Nephron (organoid): Measurements from ENCODE around the gene C20orf141.

ENCODE experiments used
- H3K27ac Mint-ChIP-seq, 3 experiments: 2 replicates each; pipeline ENCODE4 v1.8.0; 2020; ENCODE audit warnings: mixed read lengths in 3 of 3, mild to moderate bottlenecking in 2 of 3, moderate library complexity in 1 of 3
- H3K27me3 Mint-ChIP-seq: 2 replicates; pipeline ENCODE4 v1.8.0; 2021; ENCODE audit warnings: low read depth, mild to moderate bottlenecking, moderate library complexity, mixed read lengths
- H3K36me3 Mint-ChIP-seq: 2 replicates; pipeline ENCODE4 v1.8.0; 2020; ENCODE audit warnings: low read depth, mixed read lengths
- H3K4me1 Mint-ChIP-seq: 2 replicates; pipeline ENCODE4 v1.8.0; 2020; ENCODE audit warnings: mixed read lengths
- H3K4me3 Mint-ChIP-seq, 3 experiments: 2 replicates each; pipeline ENCODE4 v1.8.0; 2020; ENCODE audit warnings: mild to moderate bottlenecking in 3 of 3, mixed read lengths in 3 of 3, moderate library complexity in 2 of 3
- H3K9me3 Mint-ChIP-seq: 2 replicates; pipeline ENCODE4 v1.8.0; 2020; ENCODE audit warnings: mixed read lengths
- TF ChIP-seq, protein P1 (sequence below), 3 experiments: fragments of 200-600 bp; sonication (generic); IDR thresholded peaks; one replicate each; pipeline ENCODE4 v1.5.0; 2021; ENCODE audit warnings: antibody characterized with exemption in 3 of 3; ENCODE audit not compliant: unreplicated experiment in 3 of 3

C20orf141 gene

DNA sequence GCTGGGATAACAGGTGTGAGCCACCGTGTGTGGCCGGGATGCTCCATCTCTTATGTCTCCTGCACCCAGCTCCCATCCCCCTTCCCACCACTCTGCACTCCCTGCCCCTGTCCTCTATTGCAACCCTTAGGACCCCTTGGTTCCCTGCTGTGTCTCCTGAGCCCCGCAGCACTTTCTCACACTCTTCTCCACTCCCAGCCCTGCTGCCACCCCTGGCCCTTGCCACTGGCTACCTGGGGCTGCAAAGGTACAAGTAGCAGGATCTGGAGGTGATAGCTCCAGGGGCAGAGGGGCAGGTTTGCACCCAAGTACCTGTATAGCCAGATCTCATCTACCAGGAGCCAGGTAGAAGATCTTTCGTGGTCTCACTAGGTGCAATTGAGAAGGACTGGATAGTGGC, 7.8 kb upstream of the C20orf141 start:
- Mint-ChIP-seq H3K9me3 (peaks cover 16% of the 10 kb centered on the region), H3K27ac (peak overlapping the region in 2 of 3 experiments; percentile 35 to 87), H3K4me1 (peaks cover 14% of the 10 kb centered on the region), H3K4me3 (peak overlapping the region in 1 of 3 experiments; percentile 11), H3K27me3 (peaks cover 56% of the 10 kb centered on the region), H3K36me3 (peaks cover 7% of the 10 kb centered on the region)
- TF ChIP-seq, protein P1, sequence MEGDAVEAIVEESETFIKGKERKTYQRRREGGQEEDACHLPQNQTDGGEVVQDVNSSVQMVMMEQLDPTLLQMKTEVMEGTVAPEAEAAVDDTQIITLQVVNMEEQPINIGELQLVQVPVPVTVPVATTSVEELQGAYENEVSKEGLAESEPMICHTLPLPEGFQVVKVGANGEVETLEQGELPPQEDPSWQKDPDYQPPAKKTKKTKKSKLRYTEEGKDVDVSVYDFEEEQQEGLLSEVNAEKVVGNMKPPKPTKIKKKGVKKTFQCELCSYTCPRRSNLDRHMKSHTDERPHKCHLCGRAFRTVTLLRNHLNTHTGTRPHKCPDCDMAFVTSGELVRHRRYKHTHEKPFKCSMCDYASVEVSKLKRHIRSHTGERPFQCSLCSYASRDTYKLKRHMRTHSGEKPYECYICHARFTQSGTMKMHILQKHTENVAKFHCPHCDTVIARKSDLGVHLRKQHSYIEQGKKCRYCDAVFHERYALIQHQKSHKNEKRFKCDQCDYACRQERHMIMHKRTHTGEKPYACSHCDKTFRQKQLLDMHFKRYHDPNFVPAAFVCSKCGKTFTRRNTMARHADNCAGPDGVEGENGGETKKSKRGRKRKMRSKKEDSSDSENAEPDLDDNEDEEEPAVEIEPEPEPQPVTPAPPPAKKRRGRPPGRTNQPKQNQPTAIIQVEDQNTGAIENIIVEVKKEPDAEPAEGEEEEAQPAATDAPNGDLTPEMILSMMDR (IDR thresholded peaks at IDR 0.05; ENCODE audit: unreplicated experiment in 3 of 3), result no peak

DNA sequence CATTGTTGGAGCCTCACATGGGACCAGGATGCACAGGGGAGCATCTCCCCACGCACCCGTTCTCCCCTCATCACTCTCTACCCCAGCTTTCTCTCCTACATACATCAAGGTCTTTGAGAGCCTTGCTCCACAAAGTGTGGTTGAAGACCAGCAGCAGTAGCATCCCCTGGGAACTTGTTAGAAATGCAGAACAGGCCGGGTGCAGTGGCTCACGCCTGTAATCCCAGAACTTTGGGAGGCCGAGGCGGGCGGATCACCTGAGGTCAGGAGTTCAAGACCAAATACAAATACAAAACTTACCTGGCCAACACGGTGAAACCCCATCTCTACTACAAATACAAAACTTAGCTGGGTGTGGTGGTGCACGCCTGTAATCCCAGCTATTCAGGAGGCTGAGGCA, 6.9 kb upstream of the C20orf141 start:
- Mint-ChIP-seq H3K36me3 (peaks cover 14% of the 10 kb centered on the region), H3K4me1 (peaks cover 14% of the 10 kb centered on the region), H3K4me3 (peak overlapping the region in 1 of 3 experiments; percentile 46), H3K9me3 (peaks cover 22% of the 10 kb centered on the region), H3K27me3 (peaks cover 50% of the 10 kb centered on the region), H3K27ac (peak overlapping the region; percentile 35 to 87 (median 47))

DNA sequence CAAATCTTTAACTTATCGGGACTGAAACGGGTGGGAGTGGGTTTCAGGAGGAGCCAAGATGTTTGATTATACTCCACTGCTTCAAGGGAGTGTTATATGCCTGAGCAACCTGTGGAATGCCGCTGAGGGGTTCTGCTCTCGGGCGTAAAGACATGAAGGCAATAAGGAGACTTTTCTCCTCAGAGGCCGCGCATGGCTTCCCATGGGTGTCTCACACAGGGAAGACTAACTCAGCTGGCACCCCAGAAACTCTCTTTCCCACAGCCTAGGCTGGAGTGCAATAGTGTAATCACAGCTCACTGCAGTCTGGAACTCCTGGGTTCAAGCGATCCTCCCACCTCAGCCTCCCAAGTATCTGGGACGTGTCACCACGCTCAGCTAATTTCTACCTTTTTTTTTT, 5.1 kb upstream of the C20orf141 start:
- peaks cover 14% of the 10 kb centered on the region for H3K36me3 Mint-ChIP-seq
- peaks cover 29% of the 10 kb centered on the region for H3K4me1 Mint-ChIP-seq
- peaks cover 47% of the 10 kb centered on the region for H3K27me3 Mint-ChIP-seq
- TF ChIP-seq, protein P1 (IDR thresholded peaks at IDR 0.05; ENCODE audit: unreplicated experiment in 3 of 3), result no peak
- H3K9me3 Mint-ChIP-seq, result peaks cover 35% of the 10 kb centered on the region
- no peak overlapping the region for H3K4me3 Mint-ChIP-seq
- peak overlapping the region in 1 of 3 experiments; percentile 58 for H3K27ac Mint-ChIP-seq

DNA sequence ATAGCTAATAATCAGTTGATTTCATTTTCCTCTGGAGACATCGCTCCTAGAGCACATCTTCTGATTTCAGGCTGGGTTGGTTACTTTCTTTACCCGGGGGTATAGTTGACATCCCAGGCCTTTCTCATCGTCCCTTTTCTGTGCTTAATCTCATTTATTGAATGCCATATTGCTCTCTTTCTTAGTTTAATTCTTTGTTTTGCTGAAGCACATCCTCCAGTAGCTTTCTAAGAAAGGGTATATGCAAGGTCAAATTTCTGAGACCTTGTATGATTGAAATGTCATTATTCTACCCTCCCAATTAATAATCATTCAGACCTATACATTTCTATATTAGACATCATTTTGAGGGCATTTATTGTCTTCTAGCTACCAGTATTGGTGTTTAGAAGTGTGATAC, 2.6 kb upstream of the C20orf141 start:
- Mint-ChIP-seq H3K9me3 (peaks cover 35% of the 10 kb centered on the region), H3K27ac (no peak overlapping the region), H3K36me3 (peaks cover 14% of the 10 kb centered on the region), H3K4me1 (peaks cover 31% of the 10 kb centered on the region), H3K4me3 (no peak overlapping the region), H3K27me3 (peaks cover 32% of the 10 kb centered on the region)
- TF ChIP-seq, protein P1 (IDR thresholded peaks at IDR 0.05; ENCODE audit: unreplicated experiment in 3 of 3), result no peak

DNA sequence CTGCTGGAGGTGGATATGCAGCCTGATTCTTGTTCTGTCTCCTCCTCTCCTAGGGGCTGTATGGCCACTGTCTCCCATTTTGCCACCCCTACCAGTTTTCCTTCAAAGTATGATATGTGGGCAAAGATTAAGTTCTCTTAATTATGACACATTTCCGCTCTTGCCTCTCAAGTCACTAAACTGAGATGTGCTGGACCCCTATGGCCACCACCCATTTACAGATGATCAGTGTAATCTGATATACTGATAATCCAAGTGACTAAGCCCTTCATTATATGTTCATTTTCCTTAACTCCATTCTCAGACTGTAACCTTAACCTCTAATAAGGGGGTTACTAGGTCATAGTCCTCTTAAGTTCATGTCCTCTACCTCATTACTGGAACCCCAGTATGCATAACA, 711 bp upstream of the C20orf141 start:
- H3K36me3 Mint-ChIP-seq, result peaks cover 14% of the 10 kb centered on the region
- TF ChIP-seq, protein P1 (IDR thresholded peaks at IDR 0.05; ENCODE audit: unreplicated experiment in 3 of 3), result no peak
- peak overlapping the region in 1 of 3 experiments; percentile 1 for H3K4me3 Mint-ChIP-seq
- H3K27me3 Mint-ChIP-seq, result peaks cover 21% of the 10 kb centered on the region
- H3K27ac Mint-ChIP-seq, result peak overlapping the region; percentile 41 to 81 (median 78)
- H3K9me3 Mint-ChIP-seq, result peaks cover 33% of the 10 kb centered on the region
- H3K4me1 Mint-ChIP-seq, result peaks cover 36% of the 10 kb centered on the region

DNA sequence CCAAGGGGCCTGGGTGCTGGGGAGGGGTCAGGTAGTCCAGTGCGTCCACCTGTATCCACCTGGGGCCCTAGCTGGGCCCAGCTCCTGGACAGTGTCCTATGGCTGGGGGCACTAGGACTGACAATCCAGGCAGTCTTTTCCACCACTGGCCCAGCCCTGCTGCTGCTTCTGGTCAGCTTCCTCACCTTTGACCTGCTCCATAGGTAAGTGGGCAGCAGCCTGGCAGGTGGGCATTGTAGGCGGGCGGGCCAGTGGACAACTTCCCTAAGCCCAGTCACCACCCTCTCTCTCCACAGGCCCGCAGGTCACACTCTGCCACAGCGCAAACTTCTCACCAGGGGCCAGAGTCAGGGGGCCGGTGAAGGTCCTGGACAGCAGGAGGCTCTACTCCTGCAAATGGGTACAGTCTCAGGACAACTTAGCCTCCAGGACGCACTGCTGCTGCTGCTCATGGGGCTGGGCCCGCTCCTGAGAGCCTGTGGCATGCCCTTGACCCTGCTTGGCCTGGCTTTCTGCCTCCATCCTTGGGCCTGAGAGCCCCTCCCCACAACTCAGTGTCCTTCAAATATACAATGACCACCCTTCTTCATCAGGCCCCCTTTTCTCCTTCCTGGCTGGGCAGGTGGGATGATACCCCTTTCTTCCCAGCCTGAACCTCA, 584 bp downstream of the C20orf141 start:
- Mint-ChIP-seq H3K36me3 (peaks cover 14% of the 10 kb centered on the region), H3K27ac (peak overlapping the region; percentile 78 to 95 (median 84)), H3K4me1 (peaks cover 43% of the 10 kb centered on the region), H3K4me3 (no peak overlapping the region), H3K9me3 (peaks cover 31% of the 10 kb centered on the region), H3K27me3 (peaks cover 19% of the 10 kb centered on the region)
- TF ChIP-seq, protein P1 (IDR thresholded peaks at IDR 0.05; ENCODE audit: unreplicated experiment in 3 of 3), result no peak
